ENCODE results near the gene ARAP1. TPM values are rescaled to one million over a fixed set of nuclear protein-coding genes. Genes with fewer than 3 reads are reported as not detected.

Gene ARAP1
- polyA plus RNA-seq, 1 experiment, result 52.4 TPM

DNA sequence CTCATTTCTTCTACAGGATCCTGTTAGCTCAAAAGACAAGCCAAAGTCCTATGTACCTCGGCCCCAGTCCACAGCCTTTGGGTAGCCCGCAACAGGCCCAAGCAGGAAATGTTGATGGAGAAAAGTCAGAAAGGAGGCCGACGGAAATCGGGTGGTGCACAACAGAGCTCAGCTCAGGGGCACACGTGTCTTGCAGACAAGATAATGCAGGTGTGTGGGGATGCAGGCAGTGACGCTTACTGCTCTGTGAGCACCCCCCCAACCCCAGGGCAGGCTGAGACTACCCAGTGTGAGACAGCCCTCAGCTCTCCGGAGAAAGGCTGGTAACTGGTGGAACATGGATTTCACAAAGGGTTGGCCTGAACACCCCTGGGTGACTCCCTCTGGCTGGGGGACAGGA, 73.7 kb downstream of the ARAP1 start:
- TF ChIP-seq, protein P1, sequence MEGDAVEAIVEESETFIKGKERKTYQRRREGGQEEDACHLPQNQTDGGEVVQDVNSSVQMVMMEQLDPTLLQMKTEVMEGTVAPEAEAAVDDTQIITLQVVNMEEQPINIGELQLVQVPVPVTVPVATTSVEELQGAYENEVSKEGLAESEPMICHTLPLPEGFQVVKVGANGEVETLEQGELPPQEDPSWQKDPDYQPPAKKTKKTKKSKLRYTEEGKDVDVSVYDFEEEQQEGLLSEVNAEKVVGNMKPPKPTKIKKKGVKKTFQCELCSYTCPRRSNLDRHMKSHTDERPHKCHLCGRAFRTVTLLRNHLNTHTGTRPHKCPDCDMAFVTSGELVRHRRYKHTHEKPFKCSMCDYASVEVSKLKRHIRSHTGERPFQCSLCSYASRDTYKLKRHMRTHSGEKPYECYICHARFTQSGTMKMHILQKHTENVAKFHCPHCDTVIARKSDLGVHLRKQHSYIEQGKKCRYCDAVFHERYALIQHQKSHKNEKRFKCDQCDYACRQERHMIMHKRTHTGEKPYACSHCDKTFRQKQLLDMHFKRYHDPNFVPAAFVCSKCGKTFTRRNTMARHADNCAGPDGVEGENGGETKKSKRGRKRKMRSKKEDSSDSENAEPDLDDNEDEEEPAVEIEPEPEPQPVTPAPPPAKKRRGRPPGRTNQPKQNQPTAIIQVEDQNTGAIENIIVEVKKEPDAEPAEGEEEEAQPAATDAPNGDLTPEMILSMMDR (IDR thresholded peaks at IDR 0.05; ENCODE audit: low read depth, low read length), result no peak
- Histone ChIP-seq H3K4me3 (ENCODE audit: low read depth, low read length) (no peak overlapping the region), H3K27ac (ENCODE audit: low read depth, low read length) (no peak overlapping the region), H3K27me3 (ENCODE audit: control insufficient read depth, insufficient read depth, low read length) (peaks cover 54% of the 10 kb centered on the region), H3K9me3 (ENCODE audit: control insufficient read depth, insufficient read depth, low read length) (no peaks in the 10 kb centered on the region)
- CTCF ChIA-PET, result interaction anchor here (1.4 kb wide), 1 partner anchor 207 kb away, joined by 4 read pairs; no protein-coding TSS in a partner anchor
- POLR2A ChIA-PET, result no interaction called here
- no peak for DNase-seq (ENCODE audit: low read depth, low spot score)

DNA sequence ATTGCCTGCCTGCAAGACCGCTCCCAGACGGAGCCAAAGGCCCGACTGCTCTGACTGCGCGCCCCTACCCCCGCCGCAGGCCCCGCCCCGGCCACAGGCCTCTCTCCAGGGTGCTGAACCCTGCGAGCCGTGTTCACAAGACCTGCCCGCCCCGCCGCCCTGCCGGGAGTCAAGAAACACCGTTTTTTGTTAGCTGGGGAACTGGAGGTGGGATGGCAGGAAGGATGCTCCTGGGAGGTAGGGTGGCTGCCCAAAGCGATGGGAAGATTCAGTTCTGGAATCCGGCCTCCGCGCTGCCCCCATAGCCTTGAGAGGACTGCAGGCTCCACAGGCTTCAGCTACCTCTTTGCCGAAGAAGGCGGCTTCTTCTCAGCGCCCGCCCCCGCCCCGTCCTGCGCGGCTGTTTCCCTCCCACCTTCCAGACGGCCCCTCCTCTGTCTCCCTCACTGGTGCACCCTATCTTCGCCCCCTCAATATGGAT, 75.3 kb downstream of the ARAP1 start:
- peaks cover 70% of the 10 kb centered on the region for H3K27me3 ChIP-seq (ENCODE audit: control insufficient read depth, insufficient read depth, low read length)
- POLR2A ChIA-PET, result interaction anchor here (1.0 kb wide), 1 partner anchor 26 kb away, joined by 3 read pairs; no protein-coding TSS in a partner anchor
- no peak overlapping the region for H3K4me3 ChIP-seq (ENCODE audit: low read depth, low read length)
- no peak for DNase-seq (ENCODE audit: low read depth, low spot score)
- TF ChIP-seq, protein P1 (IDR thresholded peaks at IDR 0.05; ENCODE audit: low read depth, low read length), result no peak
- CTCF ChIA-PET, result no interaction called here
- no peak overlapping the region for H3K27ac ChIP-seq (ENCODE audit: low read depth, low read length)
- H3K9me3 ChIP-seq (ENCODE audit: control insufficient read depth, insufficient read depth, low read length), result no peaks in the 10 kb centered on the region

DNA sequence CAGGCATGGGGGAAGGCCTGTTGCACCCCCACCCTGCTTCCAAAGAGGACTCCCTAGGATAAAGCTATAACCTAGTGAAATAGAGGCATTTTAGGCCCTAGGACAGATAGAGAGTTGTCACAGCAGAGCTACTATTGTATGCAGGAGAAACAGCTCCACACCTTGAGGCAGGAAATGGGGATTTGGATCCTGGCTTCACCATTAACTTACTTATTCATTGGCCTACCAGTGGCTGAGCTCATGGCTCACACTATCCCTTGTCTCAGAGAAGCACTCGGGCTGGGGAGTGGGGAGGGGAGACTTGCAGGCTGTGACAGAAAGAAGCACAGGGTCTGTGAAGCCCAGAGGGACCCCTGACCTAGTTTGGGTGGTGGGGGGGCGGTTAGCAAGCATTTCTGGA, 77.0 kb downstream of the ARAP1 start:
- ChIA-PET POLR2A (no interaction called here), CTCF (interaction anchor here (1.4 kb wide), 2 partner anchors 9 to 204 kb away, joined by 3 to 9 read pairs; no protein-coding TSS in a partner anchor)
- no peak overlapping the region for H3K27ac ChIP-seq (ENCODE audit: low read depth, low read length)
- peaks cover 78% of the 10 kb centered on the region for H3K27me3 ChIP-seq (ENCODE audit: control insufficient read depth, insufficient read depth, low read length)
- H3K4me3 ChIP-seq (ENCODE audit: low read depth, low read length), result no peak overlapping the region
- TF ChIP-seq, protein P1 (IDR thresholded peaks at IDR 0.05; ENCODE audit: low read depth, low read length), result no peak
- DNase-seq (ENCODE audit: low read depth, low spot score), result no peak
- H3K9me3 ChIP-seq (ENCODE audit: control insufficient read depth, insufficient read depth, low read length), result no peaks in the 10 kb centered on the region

DNA sequence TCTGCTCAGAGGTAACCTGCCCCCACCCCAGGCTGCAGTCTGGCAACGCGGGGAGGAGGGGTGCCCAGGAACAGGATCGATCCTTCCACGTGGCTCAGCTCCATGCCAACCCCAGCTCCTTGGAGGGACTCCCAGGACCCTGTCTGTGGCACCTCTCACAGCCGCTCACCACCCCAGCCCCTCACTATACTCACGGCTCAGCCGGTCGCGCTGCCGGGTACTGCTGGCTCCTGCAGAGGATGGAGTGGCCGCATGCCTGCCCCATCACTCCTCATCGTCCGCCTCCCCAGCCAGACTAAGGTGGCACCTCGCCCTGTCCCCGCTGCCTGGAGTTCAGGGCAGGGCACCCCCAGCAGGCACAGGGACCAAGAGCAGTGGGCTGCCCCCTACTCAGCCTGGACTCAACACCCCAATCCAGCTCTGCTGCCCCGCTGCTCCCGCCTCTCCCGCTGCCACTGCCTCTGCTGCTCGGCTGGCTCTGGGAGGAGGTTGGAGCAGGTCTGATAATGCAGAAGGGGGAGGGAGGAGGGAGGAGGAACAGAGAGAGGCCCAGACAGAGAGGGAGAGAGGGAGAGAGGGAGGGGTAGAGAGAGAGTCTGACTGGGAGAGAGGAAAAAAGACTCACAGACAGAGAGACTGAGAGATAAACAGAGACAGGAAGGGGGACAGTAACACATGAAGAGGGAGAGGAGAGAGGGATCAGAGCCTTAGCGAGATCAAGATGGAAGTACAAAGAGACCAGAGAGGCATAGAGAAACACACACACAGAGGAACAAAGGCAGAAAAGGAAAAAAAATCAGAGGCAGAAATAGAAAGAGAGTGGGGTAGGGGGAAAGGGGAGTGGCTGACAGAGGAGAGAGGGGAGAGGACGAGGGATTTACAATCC, 78.0 kb downstream of the ARAP1 start, which contains the start of gene PDE2A:
TSS of gene PDE2A (minus strand) at position 480 of the 886 bp plus-strand sequence. CDS start at position 265, 215 bp downstream.
- H3K27me3 ChIP-seq (ENCODE audit: control insufficient read depth, insufficient read depth, low read length), result peaks cover 79% of the 10 kb centered on the region
- no peak within 1 kb of the TSS for H3K4me3 ChIP-seq (ENCODE audit: low read depth, low read length)
- no peak within 1 kb of the TSS for H3K27ac ChIP-seq (ENCODE audit: low read depth, low read length)
- CTCF ChIA-PET, result interaction anchor here (1.4 kb wide), 2 partner anchors 10 to 203 kb away, joined by 3 to 9 read pairs; no protein-coding TSS in a partner anchor
- no peak for DNase-seq (ENCODE audit: low read depth, low spot score)
- H3K9me3 ChIP-seq (ENCODE audit: control insufficient read depth, insufficient read depth, low read length), result no peaks in the 10 kb centered on the region
- POLR2A ChIA-PET, result no interaction called here
- TF ChIP-seq, protein P1 (IDR thresholded peaks at IDR 0.05; ENCODE audit: low read depth, low read length), result no peak

Data from AG04450 (cell line).